Skeletal muscle satellite cell (primary cell): ENCODE measurements around the gene BLTP2. TPM values are rescaled to one million over a fixed set of nuclear protein-coding genes. Genes with fewer than 3 reads are reported as not detected.
A peak's percentile ranks its signal among the peaks of the same experiment; 100 is the strongest.

Experiments
- H3K27me3 ChIP-seq: 2 replicates; pipeline ENCODE4 v1.7.0; 2013; ENCODE audit warnings: low read length; ENCODE audit not compliant: control insufficient read depth, insufficient read depth
- H3K36me3 ChIP-seq: 2 replicates; pipeline ENCODE4 v1.7.0; 2013; ENCODE audit warnings: mild to moderate bottlenecking, control low read depth, low read length; ENCODE audit not compliant: insufficient read depth
- H3K4me1 ChIP-seq: 2 replicates; pipeline ENCODE4 v1.7.0; 2013; ENCODE audit warnings: low read length; ENCODE audit not compliant: control insufficient read depth, insufficient read depth
- H3K4me2 ChIP-seq: 2 replicates; pipeline ENCODE4 v1.7.0; 2013; ENCODE audit warnings: mild to moderate bottlenecking, low read length
- H3K4me3 ChIP-seq: 2 replicates; pipeline ENCODE4 v1.7.0; 2013; ENCODE audit warnings: low read length
- H3K9ac ChIP-seq: 2 replicates; pipeline ENCODE4 v1.7.0; 2013; ENCODE audit warnings: mild to moderate bottlenecking, low read depth, low read length, moderate library complexity
- H3K9me3 ChIP-seq: replicated peaks from 2 replicates; pipeline ENCODE4 v1.7.0; 2013; ENCODE audit warnings: mild to moderate bottlenecking, control low read depth, low read length
- total RNA-seq: library from RNA; depleted of rRNA; stranded (reverse); fragments of >200 nt; gene quantifications from 2 replicates; pipeline ENCODE4 v1.2.3, GENCODE V29; 2012; rRNA removed

The BLTP2 gene
- 119 and 128 TPM in 2 replicates for total RNA-seq

- Histone ChIP-seq H3K9ac (peak within 1 kb of the TSS; percentile 91), H3K4me1 (peaks cover 13% of the 10 kb centered on the region), H3K27me3 (no peaks in the 10 kb centered on the region), H3K4me2 (peak within 1 kb of the TSS; percentile 94), H3K36me3 (peaks cover 37% of the 10 kb centered on the region), H3K9me3 (no peaks in the 10 kb centered on the region), H3K4me3 (peak within 1 kb of the TSS; percentile 85)
These were observed at the start of gene BLTP2 for GRCh38 chr17:28644787-28645575. Gene BLTP2, minus strand, starts transcription at chr17:28645158. Its CDS starts 102 bp downstream, at chr17:28645056.

GRCh38 chr17:28693869-28694268 lies 48.9 kb upstream of the BLTP2 start:
- H3K27me3 ChIP-seq: no peaks in the 10 kb centered on the region
- no peaks in the 10 kb centered on the region for H3K4me1 ChIP-seq
- no peaks in the 10 kb centered on the region for H3K9me3 ChIP-seq
- H3K9ac ChIP-seq: no peak overlapping the region
- peaks cover 78% of the 10 kb centered on the region for H3K36me3 ChIP-seq
- no peak overlapping the region for H3K4me3 ChIP-seq
- H3K4me2 ChIP-seq: no peak overlapping the region

- Histone ChIP-seq H3K9me3 (no peaks in the 10 kb centered on the region), H3K4me1 (no peaks in the 10 kb centered on the region), H3K36me3 (peaks cover 82% of the 10 kb centered on the region), H3K4me3 (no peak overlapping the region), H3K27me3 (no peaks in the 10 kb centered on the region), H3K4me2 (no peak overlapping the region), H3K9ac (no peak overlapping the region)
These were observed 44.1 kb upstream of the BLTP2 start for GRCh38 chr17:28689011-28689410.

- Histone ChIP-seq H3K9ac (no peak overlapping the region), H3K9me3 (no peaks in the 10 kb centered on the region), H3K4me1 (no peaks in the 10 kb centered on the region), H3K4me2 (no peak overlapping the region), H3K4me3 (no peak overlapping the region), H3K27me3 (no peaks in the 10 kb centered on the region), H3K36me3 (peaks cover 80% of the 10 kb centered on the region)
These were observed 43.5 kb upstream of the BLTP2 start for GRCh38 chr17:28688481-28688880.

GRCh38 chr17:28686296-28686695 lies 41.3 kb upstream of the BLTP2 start:
- H3K4me3 ChIP-seq: no peak overlapping the region
- no peak overlapping the region for H3K9ac ChIP-seq
- H3K4me1 ChIP-seq: no peaks in the 10 kb centered on the region
- peaks cover 94% of the 10 kb centered on the region for H3K36me3 ChIP-seq
- no peaks in the 10 kb centered on the region for H3K27me3 ChIP-seq
- no peaks in the 10 kb centered on the region for H3K9me3 ChIP-seq
- H3K4me2 ChIP-seq: no peak overlapping the region

- no peaks in the 10 kb centered on the region for H3K9me3 ChIP-seq
- H3K4me3 ChIP-seq: no peak overlapping the region
- H3K36me3 ChIP-seq: peaks cover 94% of the 10 kb centered on the region
- no peak overlapping the region for H3K4me2 ChIP-seq
- H3K4me1 ChIP-seq: no peaks in the 10 kb centered on the region
- no peak overlapping the region for H3K9ac ChIP-seq
- no peaks in the 10 kb centered on the region for H3K27me3 ChIP-seq
These were observed 40.4 kb upstream of the BLTP2 start for GRCh38 chr17:28685366-28685765.

- H3K4me3 ChIP-seq: no peak overlapping the region
- H3K36me3 ChIP-seq: peaks cover 90% of the 10 kb centered on the region
- H3K27me3 ChIP-seq: no peaks in the 10 kb centered on the region
- H3K4me1 ChIP-seq: no peaks in the 10 kb centered on the region
- no peak overlapping the region for H3K4me2 ChIP-seq
- no peak overlapping the region for H3K9ac ChIP-seq
- H3K9me3 ChIP-seq: no peaks in the 10 kb centered on the region
These were observed 40.0 kb upstream of the BLTP2 start for GRCh38 chr17:28684963-28685362.

- H3K27me3 ChIP-seq: no peaks in the 10 kb centered on the region
- H3K9me3 ChIP-seq: no peaks in the 10 kb centered on the region
- H3K4me3 ChIP-seq: no peak overlapping the region
- H3K4me2 ChIP-seq: no peak overlapping the region
- H3K9ac ChIP-seq: no peak overlapping the region
- no peaks in the 10 kb centered on the region for H3K4me1 ChIP-seq
- H3K36me3 ChIP-seq: peaks cover 80% of the 10 kb centered on the region
These were observed 37.7 kb upstream of the BLTP2 start for GRCh38 chr17:28682655-28683054.

GRCh38 chr17:28675980-28676379 lies 31.0 kb upstream of the BLTP2 start:
- Histone ChIP-seq H3K4me2 (no peak overlapping the region), H3K9me3 (no peaks in the 10 kb centered on the region), H3K27me3 (no peaks in the 10 kb centered on the region), H3K4me1 (no peaks in the 10 kb centered on the region), H3K9ac (no peak overlapping the region), H3K36me3 (peaks cover 81% of the 10 kb centered on the region), H3K4me3 (no peak overlapping the region)

- no peaks in the 10 kb centered on the region for H3K9me3 ChIP-seq
- no peaks in the 10 kb centered on the region for H3K27me3 ChIP-seq
- peaks cover 79% of the 10 kb centered on the region for H3K36me3 ChIP-seq
- H3K4me2 ChIP-seq: no peak overlapping the region
- H3K4me1 ChIP-seq: no peaks in the 10 kb centered on the region
- no peak overlapping the region for H3K9ac ChIP-seq
- H3K4me3 ChIP-seq: no peak overlapping the region
These were observed 30.5 kb upstream of the BLTP2 start for GRCh38 chr17:28675490-28675889.

- Histone ChIP-seq H3K27me3 (no peaks in the 10 kb centered on the region), H3K9ac (no peak overlapping the region), H3K4me2 (no peak overlapping the region), H3K4me3 (no peak overlapping the region), H3K4me1 (peaks cover 5% of the 10 kb centered on the region), H3K36me3 (peaks cover 63% of the 10 kb centered on the region), H3K9me3 (no peaks in the 10 kb centered on the region)
These were observed 25.0 kb upstream of the BLTP2 start for GRCh38 chr17:28669918-28670317.

GRCh38 chr17:28667870-28668269 lies 22.9 kb upstream of the BLTP2 start:
- Histone ChIP-seq H3K9ac (no peak overlapping the region), H3K9me3 (no peaks in the 10 kb centered on the region), H3K27me3 (no peaks in the 10 kb centered on the region), H3K36me3 (peaks cover 42% of the 10 kb centered on the region), H3K4me1 (peaks cover 18% of the 10 kb centered on the region), H3K4me2 (no peak overlapping the region), H3K4me3 (no peak overlapping the region)
